Loucy (cell line): ENCODE results near the gene DEDD.

Source experiments
- EZH2phosphoT487 ChIP-seq: fragments of 200-600 bp; IDR thresholded peaks from 2 replicates; pipeline ENCODE4 v1.6.1; 2018; ENCODE audit warnings: antibody characterized with exemption, mild to moderate bottlenecking, moderate library complexity, borderline replicate concordance
- TF ChIP-seq, protein P1 (sequence below): fragments of 200-600 bp; sonication (generic); conservative IDR thresholded peaks from 2 replicates; pipeline ENCODE4 v1.5.1; 2014; ENCODE audit warnings: mild to moderate bottlenecking, antibody characterized with exemption, low read length

DNA sequence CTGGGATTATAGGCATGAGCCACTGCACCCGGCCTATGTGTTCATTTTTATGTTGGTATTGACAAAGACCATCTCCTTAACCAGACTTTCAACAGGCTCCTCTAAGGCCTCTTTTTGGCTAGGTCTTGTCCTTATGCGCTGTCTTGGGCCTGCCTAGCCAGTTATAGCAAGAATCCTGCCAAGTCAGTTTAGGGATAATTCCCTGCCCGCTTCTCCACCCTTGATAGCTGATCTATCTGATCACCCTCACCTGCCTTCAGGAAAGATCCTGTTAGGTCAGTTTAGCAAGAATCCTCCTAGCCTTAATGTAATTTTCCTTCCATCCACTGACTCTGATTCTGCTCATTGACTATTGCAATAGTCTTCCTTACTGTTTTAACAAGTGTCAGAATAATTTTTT is 47.2 kb upstream of the DEDD start:
- TF ChIP-seq, protein P1, sequence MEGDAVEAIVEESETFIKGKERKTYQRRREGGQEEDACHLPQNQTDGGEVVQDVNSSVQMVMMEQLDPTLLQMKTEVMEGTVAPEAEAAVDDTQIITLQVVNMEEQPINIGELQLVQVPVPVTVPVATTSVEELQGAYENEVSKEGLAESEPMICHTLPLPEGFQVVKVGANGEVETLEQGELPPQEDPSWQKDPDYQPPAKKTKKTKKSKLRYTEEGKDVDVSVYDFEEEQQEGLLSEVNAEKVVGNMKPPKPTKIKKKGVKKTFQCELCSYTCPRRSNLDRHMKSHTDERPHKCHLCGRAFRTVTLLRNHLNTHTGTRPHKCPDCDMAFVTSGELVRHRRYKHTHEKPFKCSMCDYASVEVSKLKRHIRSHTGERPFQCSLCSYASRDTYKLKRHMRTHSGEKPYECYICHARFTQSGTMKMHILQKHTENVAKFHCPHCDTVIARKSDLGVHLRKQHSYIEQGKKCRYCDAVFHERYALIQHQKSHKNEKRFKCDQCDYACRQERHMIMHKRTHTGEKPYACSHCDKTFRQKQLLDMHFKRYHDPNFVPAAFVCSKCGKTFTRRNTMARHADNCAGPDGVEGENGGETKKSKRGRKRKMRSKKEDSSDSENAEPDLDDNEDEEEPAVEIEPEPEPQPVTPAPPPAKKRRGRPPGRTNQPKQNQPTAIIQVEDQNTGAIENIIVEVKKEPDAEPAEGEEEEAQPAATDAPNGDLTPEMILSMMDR: no peak
- TF ChIP-seq EZH2phosphoT487: no peak
